SK-N-MC (cell line): ENCODE results near the gene SLCO1C1.

ENCODE experiments used
- EZH2 ChIP-seq: fragments of 200-600 bp; sonication (generic); IDR thresholded peaks from one replicate; pipeline ENCODE4 v1.6.1; 2017; ENCODE audit warnings: antibody characterized with exemption
- POLR2AphosphoS5 ChIP-seq: IDR thresholded peaks from 2 replicates; pipeline ENCODE4 v1.6.1; 2012; ENCODE audit warnings: mild to moderate bottlenecking, low read depth, low read length, borderline replicate concordance

- TF ChIP-seq EZH2 (no peak), POLR2AphosphoS5 (no peak)
Measured at GRCh38 chr12:20657496-20657895, 37.6 kb upstream of the SLCO1C1 start.
